Effector memory CD4-positive, alpha-beta T cell (primary cell): ENCODE results near the gene POGZ.

Source experiments
- DNase-seq, 3 donors: peaks; one replicate each; pipeline ENCODE4 v3.0.0-alpha.2; 2020
- H3K27ac ChIP-seq: 2 replicates; pipeline ENCODE4 v1.7.0; 2013; ENCODE audit warnings: mild to moderate bottlenecking, low read length, moderate library complexity; ENCODE audit not compliant: insufficient read depth, poor library complexity, severe bottlenecking
- H3K27me3 ChIP-seq: replicated peaks from 2 replicates; pipeline ENCODE4 v1.7.0; 2013; ENCODE audit warnings: mild to moderate bottlenecking, low read length; ENCODE audit not compliant: insufficient read depth, control insufficient read depth, poor library complexity, severe bottlenecking
- H3K36me3 ChIP-seq: 2 replicates; pipeline ENCODE4 v1.7.0; 2013; ENCODE audit warnings: mild to moderate bottlenecking, low read length, moderate library complexity; ENCODE audit not compliant: control insufficient read depth, insufficient read depth
- H3K4me1 ChIP-seq: 2 replicates; pipeline ENCODE4 v1.7.0; 2013; ENCODE audit warnings: low read length, mild to moderate bottlenecking; ENCODE audit not compliant: control insufficient read depth, insufficient read depth, poor library complexity, severe bottlenecking
- H3K4me3 ChIP-seq: 2 replicates; pipeline ENCODE4 v1.7.0; 2013; ENCODE audit warnings: low read length, low read depth, mild to moderate bottlenecking; ENCODE audit not compliant: insufficient read depth, poor library complexity, severe bottlenecking
- H3K9me3 ChIP-seq: 2 replicates; pipeline ENCODE4 v1.7.0; 2013; ENCODE audit warnings: mild to moderate bottlenecking, low read length, moderate library complexity; ENCODE audit not compliant: control insufficient read depth

Gene POGZ

GRCh38 chr1:151428068-151428467 lies 31.2 kb downstream of the POGZ start:
- Histone ChIP-seq H3K4me3 (no peak overlapping the region), H3K4me1 (no peaks in the 10 kb centered on the region), H3K27ac (no peak overlapping the region), H3K9me3 (no peaks in the 10 kb centered on the region), H3K27me3 (no peaks in the 10 kb centered on the region), H3K36me3 (peaks cover 59% of the 10 kb centered on the region)
- DNase-seq, result no peak

GRCh38 chr1:151425103-151425502 lies 34.2 kb downstream of the POGZ start:
- Histone ChIP-seq H3K36me3 (peaks cover 66% of the 10 kb centered on the region), H3K27ac (no peak overlapping the region), H3K4me3 (no peak overlapping the region)

GRCh38 chr1:151419819-151420218 lies 39.5 kb downstream of the POGZ start:
- H3K36me3 ChIP-seq, result peaks cover 33% of the 10 kb centered on the region
- H3K9me3 ChIP-seq, result no peaks in the 10 kb centered on the region
- H3K4me1 ChIP-seq, result no peaks in the 10 kb centered on the region
- no peak overlapping the region for H3K27ac ChIP-seq
- no peak for DNase-seq
- no peak overlapping the region for H3K4me3 ChIP-seq
- no peaks in the 10 kb centered on the region for H3K27me3 ChIP-seq

More at GRCh38 chr1:151425103-151425502, 34.2 kb downstream of the POGZ start:
- Histone ChIP-seq H3K9me3 (no peaks in the 10 kb centered on the region), H3K27me3 (no peaks in the 10 kb centered on the region), H3K4me1 (no peaks in the 10 kb centered on the region)
- DNase-seq, result no peak

- no peaks in the 10 kb centered on the region for H3K4me1 ChIP-seq
- no peaks in the 10 kb centered on the region for H3K9me3 ChIP-seq
- H3K4me3 ChIP-seq, result no peak overlapping the region
- peaks cover 18% of the 10 kb centered on the region for H3K36me3 ChIP-seq
- no peaks in the 10 kb centered on the region for H3K27me3 ChIP-seq
- no peak overlapping the region for H3K27ac ChIP-seq
- no peak for DNase-seq
Observed at GRCh38 chr1:151418081-151418480, 41.2 kb downstream of the POGZ start.

- Histone ChIP-seq H3K36me3 (peaks cover 26% of the 10 kb centered on the region), H3K4me1 (no peaks in the 10 kb centered on the region), H3K9me3 (no peaks in the 10 kb centered on the region), H3K27ac (no peak overlapping the region), H3K4me3 (no peak overlapping the region), H3K27me3 (no peaks in the 10 kb centered on the region)
- no peak for DNase-seq
Observed at GRCh38 chr1:151416231-151416630, 43.1 kb downstream of the POGZ start.

GRCh38 chr1:151411884-151412283 lies 47.4 kb downstream of the POGZ start:
- H3K9me3 ChIP-seq, result no peaks in the 10 kb centered on the region
- no peak for DNase-seq
- no peak overlapping the region for H3K4me3 ChIP-seq
- no peaks in the 10 kb centered on the region for H3K27me3 ChIP-seq
- peaks cover 58% of the 10 kb centered on the region for H3K36me3 ChIP-seq
- no peaks in the 10 kb centered on the region for H3K4me1 ChIP-seq
- H3K27ac ChIP-seq, result no peak overlapping the region

- Histone ChIP-seq H3K27ac (no peak overlapping the region), H3K4me1 (no peaks in the 10 kb centered on the region), H3K27me3 (no peaks in the 10 kb centered on the region), H3K9me3 (no peaks in the 10 kb centered on the region), H3K4me3 (no peak overlapping the region), H3K36me3 (peaks cover 76% of the 10 kb centered on the region)
- no peak for DNase-seq
Observed at GRCh38 chr1:151408891-151409290, 50.4 kb downstream of the POGZ start.

GRCh38 chr1:151407304-151407703 lies 52.0 kb downstream of the POGZ start:
- no peak for DNase-seq
- Histone ChIP-seq H3K36me3 (peaks cover 79% of the 10 kb centered on the region), H3K4me3 (no peak overlapping the region), H3K4me1 (no peaks in the 10 kb centered on the region), H3K9me3 (no peaks in the 10 kb centered on the region), H3K27ac (no peak overlapping the region), H3K27me3 (no peaks in the 10 kb centered on the region)

- no peak overlapping the region for H3K27ac ChIP-seq
- no peaks in the 10 kb centered on the region for H3K9me3 ChIP-seq
- H3K36me3 ChIP-seq, result peaks cover 80% of the 10 kb centered on the region
- no peaks in the 10 kb centered on the region for H3K27me3 ChIP-seq
- no peak for DNase-seq
- H3K4me3 ChIP-seq, result no peak overlapping the region
- no peaks in the 10 kb centered on the region for H3K4me1 ChIP-seq
Observed at GRCh38 chr1:151406176-151406575, 53.1 kb downstream of the POGZ start.

- H3K27ac ChIP-seq, result no peak overlapping the region
- H3K9me3 ChIP-seq, result no peaks in the 10 kb centered on the region
- no peaks in the 10 kb centered on the region for H3K27me3 ChIP-seq
- H3K4me1 ChIP-seq, result peaks cover 4% of the 10 kb centered on the region
- H3K4me3 ChIP-seq, result no peak overlapping the region
- H3K36me3 ChIP-seq, result peaks cover 80% of the 10 kb centered on the region
- DNase-seq, result no peak
Observed at GRCh38 chr1:151405187-151405951, 53.9 kb downstream of the POGZ start.
